Thyroid gland (tissue), 4 donors: ENCODE measurements around the gene AMFR. TPM values are rescaled to one million over a fixed set of nuclear protein-coding genes. Genes with fewer than 3 reads are reported as not detected.

Experiments
- DNase-seq, 2 donors: peaks; one replicate each; pipeline ENCODE4 v3.0.0-alpha.2; 2019
- H3K27ac ChIP-seq, 3 donors: fragments of 200-600 bp; sonication (generic); 1 replicate in 2 of 3; 2 replicates in 1 of 3; pipeline ENCODE4 v1.5.1; 2016 to 2019; ENCODE audit warnings: mild to moderate bottlenecking in 1 of 3, moderate library complexity in 1 of 3
- H3K27me3 ChIP-seq: fragments of 200-600 bp; sonication (generic); one replicate; pipeline ENCODE4 v1.5.1; 2019
- H3K36me3 ChIP-seq, 2 donors: fragments of 200-600 bp; sonication (generic); one replicate each; pipeline ENCODE4 v1.5.1; 2016 to 2019
- H3K4me1 ChIP-seq, 2 donors: fragments of 200-600 bp; sonication (generic); one replicate each; pipeline ENCODE4 v1.5.1; 2017 to 2019
- H3K4me3 ChIP-seq, 3 donors: fragments of 200-600 bp; sonication (generic); replicated peaks in 1 of 3; 1 replicate in 2 of 3; 2 replicates in 1 of 3; pipeline ENCODE4 v1.5.1; 2016; ENCODE audit warnings: mild to moderate bottlenecking in 1 of 3
- H3K9me3 ChIP-seq: fragments of 200-600 bp; sonication (generic); one replicate; pipeline ENCODE4 v1.5.1; 2017
- POLR2A ChIP-seq, 2 donors: fragments of 450-650 bp; IDR thresholded peaks; one replicate each; pipeline ENCODE4 v1.6.1; 2017; ENCODE audit warnings: antibody characterized with exemption in 2 of 2, mild to moderate bottlenecking in 2 of 2, moderate library complexity in 1 of 2
- WGBS, 2 donors: methylation state at CpG; one replicate each; pipeline ENCODE4 v1.1.5; 2017; 5-methylcytosine and 5-hydroxymethylcytosine counted together
- intact Hi-C: fragments of 100-400 bp; cut with DNase I; formaldehyde crosslinking; loops from one replicate; pipeline ENCODE4 v1.15.1; 2023
- total RNA-seq, 4 donors: library from RNA; depleted of rRNA; stranded (reverse); fragments of >200 nt; gene quantifications; one replicate each; pipeline ENCODE4 v1.2.3, GENCODE V29; 2016
- TF ChIP-seq, protein P1 (sequence below), 6 experiments: fragments of 200-600 bp in 3 of 6; fragments of 450-650 bp in 3 of 6; sonication (generic) in 3 of 6; IDR thresholded peaks; one replicate each; pipeline ENCODE4 v1.5.1; 2016 to 2019; ENCODE audit warnings: antibody characterized with exemption in 6 of 6, mild to moderate bottlenecking in 2 of 6, inconsistent platforms in 1 of 6, moderate library complexity in 1 of 6

The AMFR gene
- total RNA-seq, 4 donors from 2014 or later: 130 to 167 (median 146) TPM

- peaks cover 0 to under 1% of the 10 kb centered on the region in 2 donors for H3K4me1 ChIP-seq
- WGBS, 2 donors: 75 to 82% methylated on average over 17 to 19 of the region's 22 CpGs
- TF ChIP-seq, protein P1, sequence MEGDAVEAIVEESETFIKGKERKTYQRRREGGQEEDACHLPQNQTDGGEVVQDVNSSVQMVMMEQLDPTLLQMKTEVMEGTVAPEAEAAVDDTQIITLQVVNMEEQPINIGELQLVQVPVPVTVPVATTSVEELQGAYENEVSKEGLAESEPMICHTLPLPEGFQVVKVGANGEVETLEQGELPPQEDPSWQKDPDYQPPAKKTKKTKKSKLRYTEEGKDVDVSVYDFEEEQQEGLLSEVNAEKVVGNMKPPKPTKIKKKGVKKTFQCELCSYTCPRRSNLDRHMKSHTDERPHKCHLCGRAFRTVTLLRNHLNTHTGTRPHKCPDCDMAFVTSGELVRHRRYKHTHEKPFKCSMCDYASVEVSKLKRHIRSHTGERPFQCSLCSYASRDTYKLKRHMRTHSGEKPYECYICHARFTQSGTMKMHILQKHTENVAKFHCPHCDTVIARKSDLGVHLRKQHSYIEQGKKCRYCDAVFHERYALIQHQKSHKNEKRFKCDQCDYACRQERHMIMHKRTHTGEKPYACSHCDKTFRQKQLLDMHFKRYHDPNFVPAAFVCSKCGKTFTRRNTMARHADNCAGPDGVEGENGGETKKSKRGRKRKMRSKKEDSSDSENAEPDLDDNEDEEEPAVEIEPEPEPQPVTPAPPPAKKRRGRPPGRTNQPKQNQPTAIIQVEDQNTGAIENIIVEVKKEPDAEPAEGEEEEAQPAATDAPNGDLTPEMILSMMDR (IDR thresholded peaks at IDR 0.05): no peak
- no peak for TF ChIP-seq POLR2A (IDR thresholded peaks at IDR 0.05)
These were observed 74.6 kb downstream of the AMFR start for GRCh38 chr16:56350491-56351405.

DNA sequence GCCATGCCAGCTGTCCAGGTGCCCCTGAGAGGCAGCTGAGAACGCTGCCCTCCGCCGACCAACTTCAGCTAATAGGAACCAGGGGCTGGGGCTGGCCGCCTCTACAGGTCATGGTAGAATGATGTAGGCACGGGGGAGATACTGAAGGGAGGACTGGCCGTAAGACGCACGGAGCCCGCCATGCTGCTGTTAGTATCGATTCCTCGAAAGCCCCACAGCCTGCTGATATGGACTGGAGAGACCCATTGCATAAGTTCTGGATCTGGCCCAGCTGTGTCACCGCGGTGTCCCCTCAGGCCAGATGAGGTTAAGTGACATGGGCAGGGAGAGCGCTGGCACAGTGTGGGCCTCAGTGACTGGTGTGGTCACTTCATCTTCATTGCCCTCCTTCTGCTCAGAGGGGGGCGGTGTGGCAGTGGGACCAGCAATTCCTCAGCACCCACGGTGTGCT, 75.6 kb downstream of the AMFR start:
- intact Hi-C loops: no loop called here
- Histone ChIP-seq H3K9me3 (no peaks in the 10 kb centered on the region), H3K27me3 (no peaks in the 10 kb centered on the region), H3K4me3 (no peak overlapping the region), H3K27ac (no peak overlapping the region), H3K4me1 (no peaks in the 10 kb centered on the region), H3K36me3 (no peaks in the 10 kb centered on the region)
- TF ChIP-seq POLR2A (IDR thresholded peaks at IDR 0.05): no peak
- TF ChIP-seq, protein P1 (IDR thresholded peaks at IDR 0.05): no peak
- DNase-seq: no peak
- 97% methylated on average over 16 of the region's 16 CpGs for WGBS, 2 donors

More at GRCh38 chr16:56350491-56351405, 74.6 kb downstream of the AMFR start:
- Histone ChIP-seq H3K27me3 (no peaks in the 10 kb centered on the region), H3K27ac (no peak overlapping the region), H3K4me3 (no peak overlapping the region), H3K36me3 (no peaks in the 10 kb centered on the region), H3K9me3 (no peaks in the 10 kb centered on the region)
- intact Hi-C loops: no loop called here
- no peak for DNase-seq

DNA sequence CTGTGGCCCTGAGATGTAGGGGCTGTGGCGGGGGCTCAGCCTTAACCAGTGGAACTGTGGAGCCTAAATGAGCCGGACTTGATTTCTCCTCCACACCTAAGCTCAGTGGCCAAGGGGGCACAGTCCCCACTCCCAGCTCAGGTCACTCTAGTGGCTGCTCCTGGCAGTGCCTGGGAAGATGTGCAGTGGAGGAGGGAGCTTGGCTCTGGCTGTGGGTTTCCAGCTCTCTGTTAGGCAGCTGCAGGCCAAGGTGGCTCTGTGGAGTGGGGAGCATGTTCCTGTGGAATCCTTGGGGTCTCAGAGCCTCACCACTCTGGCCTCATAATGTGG, 76.3 kb downstream of the AMFR start:
- Histone ChIP-seq H3K4me3 (no peak overlapping the region), H3K4me1 (no peaks in the 10 kb centered on the region), H3K36me3 (no peaks in the 10 kb centered on the region), H3K27me3 (no peaks in the 10 kb centered on the region), H3K27ac (no peak overlapping the region), H3K9me3 (no peaks in the 10 kb centered on the region)
- DNase-seq: no peak
- intact Hi-C loops: no loop called here
- TF ChIP-seq, protein P1 (IDR thresholded peaks at IDR 0.05): no peak
- TF ChIP-seq POLR2A (IDR thresholded peaks at IDR 0.05): no peak
- 92 to 95% methylated on average over 2 of the region's 2 CpGs for WGBS, 2 donors

GRCh38 chr16:56348168-56349085, 76.9 kb downstream of the AMFR start:
- TF ChIP-seq, protein P1 (IDR thresholded peaks at IDR 0.05): no peak
- TF ChIP-seq POLR2A (IDR thresholded peaks at IDR 0.05): no peak
- intact Hi-C loops: no loop called here

More at GRCh38 chr16:56348168-56349085, 76.9 kb downstream of the AMFR start:
- Histone ChIP-seq H3K4me3 (no peak overlapping the region), H3K36me3 (no peaks in the 10 kb centered on the region), H3K4me1 (no peaks in the 10 kb centered on the region), H3K27me3 (no peaks in the 10 kb centered on the region), H3K27ac (no peak overlapping the region), H3K9me3 (no peaks in the 10 kb centered on the region)
- WGBS, 2 donors: 90 to 91% methylated on average over 18 to 25 of the region's 25 CpGs
- DNase-seq: no peak
